GM18498 (cell line): ENCODE measurements around the gene PVALB.

Experiments used
- ATAC-seq: cut with Tn5 transposase; IDR thresholded peaks from one replicate; pipeline ENCODE4 v1.9.1; 2021; ENCODE audit warnings: mild to moderate bottlenecking, moderate library complexity; ENCODE audit not compliant: unreplicated experiment

The PVALB gene

GRCh38 chr22:36775964-36776669 lies 40.7 kb downstream of the PVALB start, which contains the start of gene IFT27:
Gene IFT27, minus strand, starts transcription at chr22:36776119. Its CDS starts 412 bp downstream, at chr22:36775707.
- peak; percentile 94 for ATAC-seq

- peak; percentile 11 for ATAC-seq
Measured at GRCh38 chr22:36775586-36775963, 41.3 kb downstream of the PVALB start.

DNA sequence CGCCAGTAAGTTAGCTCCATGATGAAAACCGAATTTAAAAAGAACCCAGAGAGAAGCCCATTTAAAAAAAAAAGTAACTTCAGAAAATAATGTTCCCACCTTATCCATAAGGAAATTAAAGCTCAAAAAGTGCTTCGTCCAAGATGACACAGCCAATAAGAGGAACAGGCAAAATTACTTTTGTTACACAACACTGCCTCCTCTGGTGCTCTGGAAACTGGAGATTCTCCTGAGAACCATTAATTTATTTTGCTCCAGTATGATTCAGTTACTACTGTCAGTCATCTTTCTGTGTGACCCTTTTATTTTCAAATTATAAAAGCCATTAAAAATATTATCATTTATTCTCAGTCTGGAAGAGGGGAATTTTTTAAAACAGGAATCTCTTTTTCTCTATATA lies 42.9 kb downstream of the PVALB start:
- no peak for ATAC-seq

- no peak for ATAC-seq
Measured at GRCh38 chr22:36772451-36772850, 44.4 kb downstream of the PVALB start.

GRCh38 chr22:36771356-36772063 lies 45.3 kb downstream of the PVALB start:
- no peak for ATAC-seq

GRCh38 chr22:36770513-36771231 lies 46.2 kb downstream of the PVALB start:
- no peak for ATAC-seq

- no peak for ATAC-seq
Measured at GRCh38 chr22:36769541-36770512, 47.0 kb downstream of the PVALB start.

- ATAC-seq, result no peak
Measured at GRCh38 chr22:36768616-36769015, 48.2 kb downstream of the PVALB start.

DNA sequence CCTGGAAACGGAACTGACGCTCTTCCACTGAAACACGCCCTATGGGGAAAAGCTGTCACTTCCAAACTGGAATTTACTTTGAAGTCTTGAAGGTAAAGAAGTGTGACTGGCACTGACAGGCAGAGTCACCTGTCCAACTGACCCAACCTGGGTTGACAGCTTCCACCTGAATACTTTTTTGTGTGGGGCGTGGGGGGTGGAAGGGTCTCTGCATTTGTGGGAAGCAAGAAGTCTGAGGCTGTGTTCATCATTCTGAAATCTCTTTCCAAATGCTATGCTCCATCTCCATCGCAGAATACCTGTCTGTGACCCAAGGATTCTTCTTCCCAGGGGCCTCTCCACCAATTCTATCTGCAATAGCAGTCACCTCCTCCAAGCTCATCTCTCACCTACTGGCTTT lies 48.7 kb downstream of the PVALB start:
- ATAC-seq, result no peak

GRCh38 chr22:36767035-36767775 lies 49.6 kb downstream of the PVALB start:
- ATAC-seq, result no peak

DNA sequence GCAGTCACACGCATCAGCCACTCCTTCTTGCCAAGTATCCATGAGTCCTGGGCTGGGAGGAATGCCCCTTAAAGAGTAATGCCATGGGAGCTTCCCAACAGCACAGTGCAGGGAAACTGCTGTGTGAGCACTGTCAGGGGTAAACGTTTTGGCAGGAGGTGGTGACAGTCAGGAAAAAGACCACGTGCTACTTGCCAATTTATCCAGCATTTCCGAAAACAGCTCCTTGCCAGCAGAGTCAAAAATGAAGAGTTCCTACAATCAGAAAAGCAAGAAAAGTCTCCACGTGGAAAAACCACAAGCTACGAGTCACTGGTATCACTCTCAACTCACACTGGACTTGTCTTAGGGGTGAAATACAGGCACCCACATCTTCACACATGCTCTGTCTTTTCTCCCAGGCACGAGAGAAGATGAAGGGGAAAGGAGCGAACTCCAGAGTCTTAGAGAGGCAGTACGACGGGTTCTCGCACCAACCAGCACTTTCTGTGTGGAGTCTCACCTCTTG lies 50.8 kb downstream of the PVALB start:
- ATAC-seq, result no peak

DNA sequence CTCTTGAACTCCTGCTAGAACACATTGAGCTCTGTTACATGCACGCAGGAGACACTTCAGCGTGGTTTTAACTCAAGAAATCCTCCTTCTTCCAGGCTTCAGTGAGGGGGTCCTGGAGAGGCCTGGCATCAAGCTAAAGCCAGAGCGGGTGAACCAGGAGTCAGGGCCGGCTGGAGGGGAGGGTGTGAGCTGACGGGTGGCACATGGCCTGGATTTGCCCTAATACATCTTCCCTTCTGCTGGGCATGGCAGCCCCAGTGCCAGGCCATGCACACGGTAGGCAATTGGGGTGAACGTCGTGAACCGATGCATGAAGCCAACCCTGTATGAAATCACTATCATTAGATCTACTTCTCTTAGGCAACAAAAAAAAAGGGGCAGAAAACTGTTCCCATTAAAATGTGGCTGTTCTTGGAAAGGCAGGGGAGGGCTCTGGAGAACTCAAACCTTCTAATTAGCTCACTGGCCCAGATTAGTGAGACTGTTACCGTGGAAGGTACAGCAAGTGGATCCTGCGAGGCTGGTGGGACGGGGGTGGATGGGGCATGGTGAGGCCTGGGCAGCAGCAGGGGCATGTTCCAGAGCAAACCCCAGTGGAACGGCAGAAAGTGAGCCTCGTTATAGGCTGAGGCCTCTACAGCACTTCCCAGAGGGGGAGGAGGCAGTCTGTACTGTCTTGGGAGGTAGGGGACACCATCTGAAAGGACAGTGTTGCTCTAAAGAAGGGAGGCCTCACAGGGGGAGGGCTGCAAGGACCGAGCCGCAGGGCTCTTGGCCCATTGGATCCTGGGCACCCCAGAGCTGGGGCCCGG lies 51.5 kb downstream of the PVALB start:
- ATAC-seq, result no peak

DNA sequence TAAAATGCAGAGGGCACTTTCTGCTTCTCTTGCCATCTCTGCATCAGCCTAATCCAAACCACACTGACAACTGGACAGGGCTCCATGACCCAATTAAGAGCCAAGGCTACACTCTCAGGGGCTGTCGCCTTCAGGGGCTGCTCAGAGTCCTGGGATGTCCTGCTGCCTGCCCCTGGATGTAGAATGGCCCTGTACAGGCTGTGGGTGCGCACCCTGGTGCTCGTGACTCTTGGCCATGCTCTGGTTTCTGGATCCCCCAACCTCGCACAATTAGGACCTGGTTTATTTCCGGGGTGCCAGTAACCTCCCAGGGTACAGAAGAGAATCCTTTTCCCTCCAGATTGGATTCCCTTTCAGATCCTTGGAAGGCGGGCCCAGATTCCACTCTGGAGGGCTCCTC lies 52.2 kb downstream of the PVALB start:
- no peak for ATAC-seq

DNA sequence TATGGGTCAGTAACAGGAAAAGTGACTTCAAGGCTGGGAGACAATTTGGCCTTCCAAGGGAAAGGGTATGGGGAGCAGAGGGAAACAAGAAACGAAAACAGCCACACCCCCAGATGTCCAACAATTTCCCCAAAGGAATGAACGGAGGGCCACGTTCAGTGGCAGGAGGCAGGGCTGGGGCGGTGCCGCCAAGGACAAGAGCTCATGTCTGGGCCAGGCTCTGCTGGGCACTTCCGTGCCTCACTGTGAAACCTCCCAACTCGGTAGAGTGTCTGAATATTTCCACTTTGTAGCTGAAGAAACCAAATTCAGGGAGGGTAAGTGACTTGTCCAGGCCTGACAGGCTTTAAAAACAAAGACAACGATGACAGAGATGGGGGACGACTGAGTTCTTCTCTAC lies 52.8 kb downstream of the PVALB start:
- ATAC-seq, result no peak

DNA sequence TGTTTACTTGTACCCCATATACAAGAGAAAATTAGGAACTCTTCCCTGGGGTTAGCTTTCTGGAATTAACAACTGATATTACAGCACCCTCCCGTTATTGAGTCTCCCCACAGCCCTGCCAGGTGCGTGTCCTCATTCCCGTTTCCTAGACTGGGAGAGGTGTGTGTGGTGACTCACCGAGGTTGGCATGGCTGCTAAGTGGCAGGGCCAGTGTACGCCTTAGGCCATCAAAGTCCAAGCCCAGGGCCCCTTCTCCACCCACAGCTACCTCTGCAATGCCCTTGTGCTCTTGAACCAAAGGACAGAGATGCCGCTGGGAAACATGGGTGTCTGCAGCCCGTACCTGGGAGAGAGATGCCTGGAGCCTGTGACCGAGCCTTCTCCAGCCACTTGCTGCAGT lies 53.3 kb downstream of the PVALB start:
- ATAC-seq, result no peak

- no peak for ATAC-seq
Measured at GRCh38 chr22:36762687-36763260, 54.1 kb downstream of the PVALB start.

- no peak for ATAC-seq
Measured at GRCh38 chr22:36761553-36762240, 55.1 kb downstream of the PVALB start.

- no peak for ATAC-seq
Measured at GRCh38 chr22:36760786-36761185, 56.0 kb downstream of the PVALB start.
